HG03175 (cell line): ENCODE results near the gene LRRC4B.

Experiments used
- ATAC-seq: cut with Tn5 transposase; IDR thresholded peaks from one replicate; pipeline ENCODE4 v1.9.1; 2021; ENCODE audit warnings: mild to moderate bottlenecking, moderate library complexity; ENCODE audit not compliant: unreplicated experiment

The LRRC4B gene

DNA sequence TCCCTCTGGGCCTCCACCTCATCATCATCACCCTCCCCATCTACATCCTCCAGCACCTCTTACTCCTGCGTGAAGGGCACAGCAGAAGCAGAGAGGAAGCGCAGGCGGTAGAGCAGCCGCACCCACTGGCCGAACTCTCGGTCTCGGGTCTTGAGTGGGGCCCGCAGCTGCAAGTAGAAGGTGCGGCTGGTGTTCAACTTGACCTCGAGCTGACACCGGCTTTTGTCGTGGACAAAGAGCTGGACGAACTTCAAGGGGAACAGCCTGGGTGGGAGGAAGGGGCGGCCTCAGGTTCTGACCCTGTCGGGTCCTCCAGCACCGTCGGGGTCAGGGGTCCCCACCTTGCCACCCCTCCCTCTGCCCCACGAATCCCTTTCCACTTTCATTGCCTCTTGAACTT, 100.7 kb downstream of the LRRC4B start:
- ATAC-seq = no peak
